ENCODE results near the gene MOV10L1.

MOV10L1 gene

GRCh38 chr22:50058906-50059880 is 30.6 kb upstream of the MOV10L1 start:
- DNase-seq: no peak

- no peak for DNase-seq
Measured at GRCh38 chr22:50059881-50060262, 29.9 kb upstream of the MOV10L1 start.

GRCh38 chr22:50060441-50061140 is 29.2 kb upstream of the MOV10L1 start:
- no peak for DNase-seq

GRCh38 chr22:50061141-50061823 is 28.5 kb upstream of the MOV10L1 start:
- no peak for DNase-seq

- DNase-seq: no peak
Measured at GRCh38 chr22:50061824-50062355, 27.9 kb upstream of the MOV10L1 start.

GRCh38 chr22:50062509-50063135 is 27.2 kb upstream of the MOV10L1 start:
- DNase-seq: no peak

GRCh38 chr22:50063589-50064393 is 26.0 kb upstream of the MOV10L1 start:
- DNase-seq: no peak

GRCh38 chr22:50064453-50064852 is 25.4 kb upstream of the MOV10L1 start:
- DNase-seq: no peak

GRCh38 chr22:50067244-50067643 is 22.6 kb upstream of the MOV10L1 start:
- no peak for DNase-seq

GRCh38 chr22:50068096-50068495 is 21.7 kb upstream of the MOV10L1 start:
- no peak for DNase-seq

- no peak for DNase-seq
Measured at GRCh38 chr22:50070366-50070765, 19.4 kb upstream of the MOV10L1 start.

GRCh38 chr22:50071432-50072166 is 18.2 kb upstream of the MOV10L1 start:
- DNase-seq: no peak

- DNase-seq: no peak
Measured at GRCh38 chr22:50072167-50072555, 17.6 kb upstream of the MOV10L1 start.

GRCh38 chr22:50072714-50073538 is 16.9 kb upstream of the MOV10L1 start:
- DNase-seq: no peak

- no peak for DNase-seq
Measured at GRCh38 chr22:50074056-50074455, 15.8 kb upstream of the MOV10L1 start.

GRCh38 chr22:50074551-50075530 is 15.0 kb upstream of the MOV10L1 start:
- DNase-seq: no peak

GRCh38 chr22:50076646-50077535 is 12.9 kb upstream of the MOV10L1 start:
- no peak for DNase-seq

GRCh38 chr22:50078246-50078645 is 11.6 kb upstream of the MOV10L1 start:
- no peak for DNase-seq

Data from cerebellar nuclear complex (tissue), 1 donor.